Activated CD4-positive, alpha-beta T cell treated with anti-CD3 and anti-CD28 coated beads for 24 hours (primary cell): ENCODE data around the gene ITGB3BP.

Experiments
- DNase-seq, 2 donors: peaks; one replicate each; pipeline ENCODE4 v3.0.0-alpha.2; 2020; ENCODE audit warnings: low read depth in 2 of 2

Gene ITGB3BP

DNA sequence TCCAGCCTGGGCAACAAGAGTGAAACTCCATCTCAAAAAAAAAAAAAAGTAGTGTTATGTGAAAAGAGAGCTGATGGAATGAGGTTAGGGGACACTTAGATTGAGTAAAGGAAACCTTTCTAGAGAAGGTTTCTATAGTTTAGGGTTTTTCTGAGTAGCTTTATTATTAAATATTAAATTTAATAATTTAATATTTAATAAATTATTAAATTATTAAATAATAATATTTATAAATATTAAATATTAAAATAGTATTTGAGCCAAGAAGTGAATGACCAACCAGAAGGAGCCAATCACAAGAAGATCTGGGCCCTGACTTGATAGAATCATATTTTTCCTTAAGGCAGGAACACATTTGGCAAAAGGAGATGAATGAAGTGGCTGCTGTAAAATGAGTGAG is 104.9 kb downstream of the ITGB3BP start:
- DNase-seq: no peak

DNA sequence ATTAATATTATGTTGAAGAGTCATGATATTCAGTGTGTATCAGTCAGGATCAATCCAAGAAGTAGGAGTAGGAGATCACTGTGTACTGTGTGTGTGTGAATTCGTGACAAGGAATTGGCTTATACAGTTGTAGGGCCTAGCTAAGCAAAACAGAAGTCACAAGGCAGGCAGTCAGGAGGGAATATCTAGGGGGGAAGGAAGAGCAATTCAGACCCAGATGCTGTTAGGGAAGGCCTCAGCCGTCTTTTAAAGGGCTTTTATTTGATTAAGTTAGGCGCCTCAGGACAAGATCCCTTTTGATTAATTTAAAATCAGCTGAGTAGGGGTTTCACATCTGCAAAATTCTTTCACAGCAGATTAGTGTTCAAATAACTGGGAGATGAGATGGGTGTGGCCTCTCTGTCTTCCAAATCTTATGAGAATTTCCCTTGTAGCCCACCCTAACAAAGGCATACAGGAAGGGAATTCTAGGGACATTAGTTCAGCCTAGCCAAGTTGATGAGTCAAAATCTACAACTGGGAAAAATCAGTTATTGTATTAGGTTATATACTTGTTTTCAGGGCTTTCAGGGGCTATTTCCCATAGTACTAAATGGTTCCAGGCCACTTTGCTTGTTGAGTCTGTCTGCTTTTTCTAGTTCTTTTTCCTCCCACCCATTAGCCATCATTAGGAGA is 108.2 kb downstream of the ITGB3BP start:
- DNase-seq: no peak

DNA sequence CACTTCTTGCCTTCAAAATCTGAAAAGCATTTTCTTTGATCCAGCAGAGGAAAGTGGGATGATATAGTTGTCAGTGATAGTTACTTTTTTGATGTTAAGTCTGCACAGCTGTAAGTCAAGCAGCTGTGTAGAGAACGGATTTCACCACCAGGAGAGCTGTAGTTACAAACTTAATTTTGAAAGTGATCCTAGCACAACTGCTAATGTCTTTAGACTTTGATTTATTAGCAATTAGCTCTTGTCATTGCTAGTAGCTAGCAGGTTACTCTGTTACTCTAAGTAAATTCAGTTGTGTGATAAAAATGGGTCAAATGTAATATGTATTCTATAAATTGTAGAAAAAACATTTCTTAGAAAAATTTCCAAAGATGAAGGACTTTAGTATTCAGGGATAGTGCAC is 109.6 kb downstream of the ITGB3BP start:
- no peak for DNase-seq

DNA sequence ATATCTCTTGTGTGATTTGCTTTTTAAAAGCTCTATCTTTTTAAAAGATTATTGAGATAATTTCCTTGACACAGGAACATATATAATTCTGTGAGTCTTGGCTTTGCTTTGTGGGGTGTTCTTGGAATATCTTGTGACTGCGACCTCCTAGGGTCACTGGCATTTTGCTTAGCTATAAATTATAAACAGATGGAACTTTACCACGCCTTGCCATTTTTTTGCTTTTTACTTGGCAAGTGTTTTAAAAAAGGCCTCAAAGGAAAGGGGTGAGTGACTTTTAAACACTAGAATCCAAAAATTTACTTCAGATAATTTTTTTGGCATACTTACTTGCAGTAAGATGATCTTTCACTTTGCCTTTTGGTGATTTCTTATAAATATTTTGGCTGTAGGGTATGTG is 112.0 kb downstream of the ITGB3BP start:
- no peak for DNase-seq

DNA sequence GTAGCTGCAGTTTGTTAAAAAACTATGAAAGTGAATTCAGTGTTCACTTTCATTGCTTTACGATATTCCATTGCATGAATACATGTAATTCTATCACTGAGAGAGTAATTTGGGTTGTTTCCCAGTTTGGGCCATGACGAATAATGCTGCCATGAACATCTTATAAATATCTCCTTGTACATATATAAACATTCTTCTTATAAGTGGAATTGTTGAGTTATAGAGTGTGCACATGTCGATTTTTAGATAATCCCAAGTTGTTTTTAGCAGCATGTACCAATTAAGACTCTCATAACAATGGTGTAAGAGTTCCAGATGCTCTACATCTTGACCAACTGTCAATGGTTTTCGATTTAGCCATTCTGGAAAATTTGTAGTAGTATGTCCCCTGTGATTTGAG is 114.7 kb downstream of the ITGB3BP start:
- DNase-seq: no peak

DNA sequence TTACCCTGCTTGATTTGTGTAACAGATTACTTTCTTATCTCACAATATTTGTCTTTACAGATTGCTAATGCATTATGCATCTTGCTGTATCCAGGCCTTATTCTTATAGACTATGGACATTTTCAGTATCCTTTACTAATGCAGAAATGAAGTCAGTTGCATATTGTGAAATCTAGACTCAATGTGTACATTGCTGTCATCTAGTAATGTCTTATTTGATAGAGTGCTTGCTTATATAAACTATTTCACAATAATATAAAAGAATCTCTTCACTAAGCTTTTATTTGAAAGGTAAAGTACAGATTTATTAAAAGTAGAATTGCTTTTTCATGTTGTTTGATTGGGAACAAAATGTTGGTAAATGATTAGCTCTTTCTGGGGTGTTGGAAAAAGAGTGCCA is 116.0 kb downstream of the ITGB3BP start:
- no peak for DNase-seq

DNA sequence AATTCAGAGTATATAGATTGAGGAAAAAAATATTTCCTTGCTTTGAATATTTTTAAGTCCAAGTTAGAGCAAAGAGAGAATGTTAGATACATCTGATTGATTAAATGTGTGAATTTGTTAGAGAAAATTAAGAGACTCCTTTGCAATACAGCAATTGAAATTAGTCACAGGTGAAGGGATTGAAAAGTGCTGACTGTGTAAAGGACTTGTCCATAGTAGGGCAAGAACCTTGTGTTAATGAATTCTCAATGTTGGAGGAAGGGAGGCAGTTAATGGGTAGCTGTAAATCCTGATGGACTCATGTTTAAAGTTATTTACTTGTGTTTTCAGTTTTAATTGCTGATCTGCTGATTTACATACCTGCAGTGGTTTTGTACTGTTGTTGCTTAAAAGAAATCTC is 117.0 kb downstream of the ITGB3BP start:
- DNase-seq: no peak

DNA sequence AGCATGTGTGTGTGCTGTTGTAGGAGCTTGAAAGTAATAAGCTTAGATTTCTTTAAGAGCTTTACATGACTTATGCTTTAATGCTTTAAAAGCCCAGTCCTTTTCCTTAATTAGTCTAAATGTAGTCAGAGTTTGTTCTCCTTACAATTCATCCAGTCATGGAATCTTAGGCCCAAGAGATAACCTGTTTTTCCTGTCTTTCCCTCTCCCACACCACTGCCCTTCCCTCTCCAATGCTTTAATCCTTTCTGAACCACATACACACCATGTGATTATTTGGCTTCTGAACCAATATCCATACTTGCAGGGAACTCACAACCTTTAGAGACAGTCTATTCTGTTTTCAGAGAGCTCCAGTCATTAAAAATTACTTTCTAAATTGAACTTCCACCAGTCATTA is 118.0 kb downstream of the ITGB3BP start:
- no peak for DNase-seq

DNA sequence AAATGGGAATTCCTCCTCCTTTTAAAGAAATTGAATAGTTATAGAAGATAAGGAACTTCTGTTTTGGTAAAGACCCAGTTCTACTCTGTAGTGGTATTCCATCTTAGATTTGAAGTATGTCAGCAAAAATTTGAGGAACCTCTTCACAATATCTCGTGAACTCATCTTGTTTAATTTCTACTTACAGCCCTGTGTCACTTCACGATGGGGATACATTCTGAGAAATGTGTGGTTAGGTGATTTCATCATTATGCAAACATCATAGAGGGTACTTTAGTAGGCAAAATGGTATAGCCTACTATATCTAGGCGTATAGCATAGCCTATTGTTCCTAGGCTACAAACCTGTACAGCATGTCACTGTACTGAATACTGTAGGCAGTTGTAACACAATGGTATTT is 119.6 kb downstream of the ITGB3BP start:
- no peak for DNase-seq

DNA sequence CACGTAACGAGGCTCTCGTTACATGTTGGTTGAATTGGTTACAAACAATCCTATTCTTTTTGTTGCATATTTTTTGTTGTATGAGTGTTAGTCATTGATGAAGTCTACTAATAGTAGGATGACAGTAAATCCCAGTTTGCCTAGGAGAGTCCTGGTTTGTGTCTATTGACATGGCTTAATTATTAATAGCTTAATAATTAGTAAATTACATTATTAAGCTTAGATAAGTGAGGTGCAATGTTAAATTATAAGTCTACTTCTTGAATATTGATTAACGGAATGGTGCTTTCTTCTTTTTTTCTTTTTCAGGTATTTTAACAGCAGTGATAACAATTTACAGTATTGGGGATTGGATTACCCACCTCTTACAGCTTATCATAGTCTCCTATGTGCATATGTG is 121.1 kb downstream of the ITGB3BP start:
- no peak for DNase-seq
